Measurements from ENCODE around the gene ATXN7.

The ATXN7 gene

GRCh38 chr3:63946753-63947152 lies 83.1 kb downstream of the ATXN7 start:
- Histone ChIP-seq H3K9me3 (ENCODE audit: control insufficient read depth in 1 of 2, low read length in 2 of 2) (no peaks in the 10 kb centered on the region), H3K4me1 (ENCODE audit: control insufficient read depth in 1 of 2, insufficient read depth in 2 of 2, low read length in 2 of 2) (peaks cover 8 to 24% of the 10 kb centered on the region in 2 donors)

GRCh38 chr3:63947594-63947993 lies 83.9 kb downstream of the ATXN7 start:
- H3K27ac ChIP-seq (ENCODE audit: low read depth, low read length): no peak overlapping the region
- peaks cover 8 to 29% of the 10 kb centered on the region in 2 donors for H3K4me1 ChIP-seq (ENCODE audit: control insufficient read depth in 1 of 2, insufficient read depth in 2 of 2, low read length in 2 of 2)
- H3K9ac ChIP-seq (ENCODE audit: low read depth in 1 of 2, low read length in 2 of 2): no peak overlapping the region
- no peaks in the 10 kb centered on the region for H3K9me3 ChIP-seq (ENCODE audit: control insufficient read depth in 1 of 2, low read length in 2 of 2)
- no peaks in the 10 kb centered on the region for H3K27me3 ChIP-seq (ENCODE audit: control insufficient read depth in 1 of 2, insufficient read depth in 2 of 2, low read length in 2 of 2)
- peaks cover 0 to 7% of the 10 kb centered on the region in 2 donors for H3K36me3 ChIP-seq (ENCODE audit: control insufficient read depth in 1 of 2, insufficient read depth in 2 of 2, low read length in 2 of 2)
- no peak overlapping the region for H3K4me3 ChIP-seq (ENCODE audit: low read depth in 1 of 2, low read length in 2 of 2)

More at GRCh38 chr3:63946753-63947152, 83.1 kb downstream of the ATXN7 start:
- H3K4me3 ChIP-seq (ENCODE audit: low read depth in 1 of 2, low read length in 2 of 2): no peak overlapping the region
- no peaks in the 10 kb centered on the region for H3K27me3 ChIP-seq (ENCODE audit: control insufficient read depth in 1 of 2, insufficient read depth in 2 of 2, low read length in 2 of 2)
- H3K27ac ChIP-seq (ENCODE audit: low read depth, low read length): no peak overlapping the region
- H3K36me3 ChIP-seq (ENCODE audit: control insufficient read depth in 1 of 2, insufficient read depth in 2 of 2, low read length in 2 of 2): peaks cover 0 to 7% of the 10 kb centered on the region in 2 donors
- H3K9ac ChIP-seq (ENCODE audit: low read depth in 1 of 2, low read length in 2 of 2): no peak overlapping the region

- no peaks in the 10 kb centered on the region for H3K27me3 ChIP-seq (ENCODE audit: control insufficient read depth in 1 of 2, insufficient read depth in 2 of 2, low read length in 2 of 2)
- H3K4me3 ChIP-seq (ENCODE audit: low read depth in 1 of 2, low read length in 2 of 2): no peak overlapping the region
- no peak overlapping the region for H3K27ac ChIP-seq (ENCODE audit: low read depth, low read length)
- no peaks in the 10 kb centered on the region for H3K9me3 ChIP-seq (ENCODE audit: control insufficient read depth in 1 of 2, low read length in 2 of 2)
- H3K9ac ChIP-seq (ENCODE audit: low read depth in 1 of 2, low read length in 2 of 2): no peak overlapping the region
- peaks cover 2 to 10% of the 10 kb centered on the region in 2 donors for H3K36me3 ChIP-seq (ENCODE audit: control insufficient read depth in 1 of 2, insufficient read depth in 2 of 2, low read length in 2 of 2)
- H3K4me1 ChIP-seq (ENCODE audit: control insufficient read depth in 1 of 2, insufficient read depth in 2 of 2, low read length in 2 of 2): peaks cover 8 to 29% of the 10 kb centered on the region in 2 donors
Measured at GRCh38 chr3:63949005-63949404, 85.3 kb downstream of the ATXN7 start.

- peaks cover 5 to 14% of the 10 kb centered on the region in 2 donors for H3K36me3 ChIP-seq (ENCODE audit: control insufficient read depth in 1 of 2, insufficient read depth in 2 of 2, low read length in 2 of 2)
- no peaks in the 10 kb centered on the region for H3K9me3 ChIP-seq (ENCODE audit: control insufficient read depth in 1 of 2, low read length in 2 of 2)
- H3K4me1 ChIP-seq (ENCODE audit: control insufficient read depth in 1 of 2, insufficient read depth in 2 of 2, low read length in 2 of 2): peaks cover 3 to 23% of the 10 kb centered on the region in 2 donors
- no peak overlapping the region for H3K27ac ChIP-seq (ENCODE audit: low read depth, low read length)
- H3K4me3 ChIP-seq (ENCODE audit: low read depth in 1 of 2, low read length in 2 of 2): no peak overlapping the region
- H3K27me3 ChIP-seq (ENCODE audit: control insufficient read depth in 1 of 2, insufficient read depth in 2 of 2, low read length in 2 of 2): no peaks in the 10 kb centered on the region
- H3K9ac ChIP-seq (ENCODE audit: low read depth in 1 of 2, low read length in 2 of 2): no peak overlapping the region
Measured at GRCh38 chr3:63950698-63951097, 87.0 kb downstream of the ATXN7 start.

GRCh38 chr3:63951492-63952247 lies 88.0 kb downstream of the ATXN7 start:
- peaks cover 0 to 21% of the 10 kb centered on the region in 2 donors for H3K4me1 ChIP-seq (ENCODE audit: control insufficient read depth in 1 of 2, insufficient read depth in 2 of 2, low read length in 2 of 2)
- no peaks in the 10 kb centered on the region for H3K9me3 ChIP-seq (ENCODE audit: control insufficient read depth in 1 of 2, low read length in 2 of 2)
- no peak overlapping the region for H3K27ac ChIP-seq (ENCODE audit: low read depth, low read length)
- no peaks in the 10 kb centered on the region for H3K27me3 ChIP-seq (ENCODE audit: control insufficient read depth in 1 of 2, insufficient read depth in 2 of 2, low read length in 2 of 2)
- no peak overlapping the region for H3K9ac ChIP-seq (ENCODE audit: low read depth in 1 of 2, low read length in 2 of 2)
- peaks cover 5 to 14% of the 10 kb centered on the region in 2 donors for H3K36me3 ChIP-seq (ENCODE audit: control insufficient read depth in 1 of 2, insufficient read depth in 2 of 2, low read length in 2 of 2)
- no peak overlapping the region for H3K4me3 ChIP-seq (ENCODE audit: low read depth in 1 of 2, low read length in 2 of 2)

- peaks cover 5 to 14% of the 10 kb centered on the region in 2 donors for H3K36me3 ChIP-seq (ENCODE audit: control insufficient read depth in 1 of 2, insufficient read depth in 2 of 2, low read length in 2 of 2)
- H3K9ac ChIP-seq (ENCODE audit: low read depth in 1 of 2, low read length in 2 of 2): no peak overlapping the region
- no peaks in the 10 kb centered on the region for H3K27me3 ChIP-seq (ENCODE audit: control insufficient read depth in 1 of 2, insufficient read depth in 2 of 2, low read length in 2 of 2)
- H3K4me1 ChIP-seq (ENCODE audit: control insufficient read depth in 1 of 2, insufficient read depth in 2 of 2, low read length in 2 of 2): peaks cover 0 to 18% of the 10 kb centered on the region in 2 donors
- no peak overlapping the region for H3K4me3 ChIP-seq (ENCODE audit: low read depth in 1 of 2, low read length in 2 of 2)
- H3K27ac ChIP-seq (ENCODE audit: low read depth, low read length): no peak overlapping the region
- H3K9me3 ChIP-seq (ENCODE audit: control insufficient read depth in 1 of 2, low read length in 2 of 2): no peaks in the 10 kb centered on the region
Measured at GRCh38 chr3:63952248-63952594, 88.6 kb downstream of the ATXN7 start.

- H3K27me3 ChIP-seq (ENCODE audit: control insufficient read depth in 1 of 2, insufficient read depth in 2 of 2, low read length in 2 of 2): no peaks in the 10 kb centered on the region
- H3K27ac ChIP-seq (ENCODE audit: low read depth, low read length): no peak overlapping the region
- peaks cover 5 to 14% of the 10 kb centered on the region in 2 donors for H3K36me3 ChIP-seq (ENCODE audit: control insufficient read depth in 1 of 2, insufficient read depth in 2 of 2, low read length in 2 of 2)
- H3K9me3 ChIP-seq (ENCODE audit: control insufficient read depth in 1 of 2, low read length in 2 of 2): no peaks in the 10 kb centered on the region
- no peak overlapping the region for H3K4me3 ChIP-seq (ENCODE audit: low read depth in 1 of 2, low read length in 2 of 2)
- no peak overlapping the region for H3K9ac ChIP-seq (ENCODE audit: low read depth in 1 of 2, low read length in 2 of 2)
- H3K4me1 ChIP-seq (ENCODE audit: control insufficient read depth in 1 of 2, insufficient read depth in 2 of 2, low read length in 2 of 2): peaks cover 0 to 18% of the 10 kb centered on the region in 2 donors
Measured at GRCh38 chr3:63954182-63954581, 90.5 kb downstream of the ATXN7 start.

GRCh38 chr3:63955036-63955650 lies 91.5 kb downstream of the ATXN7 start:
- H3K27me3 ChIP-seq (ENCODE audit: control insufficient read depth in 1 of 2, insufficient read depth in 2 of 2, low read length in 2 of 2): no peaks in the 10 kb centered on the region
- no peak overlapping the region for H3K4me3 ChIP-seq (ENCODE audit: low read depth in 1 of 2, low read length in 2 of 2)
- no peak overlapping the region for H3K27ac ChIP-seq (ENCODE audit: low read depth, low read length)
- peaks cover 4 to 23% of the 10 kb centered on the region in 2 donors for H3K4me1 ChIP-seq (ENCODE audit: control insufficient read depth in 1 of 2, insufficient read depth in 2 of 2, low read length in 2 of 2)
- no peak overlapping the region for H3K9ac ChIP-seq (ENCODE audit: low read depth in 1 of 2, low read length in 2 of 2)
- peaks cover 5 to 14% of the 10 kb centered on the region in 2 donors for H3K36me3 ChIP-seq (ENCODE audit: control insufficient read depth in 1 of 2, insufficient read depth in 2 of 2, low read length in 2 of 2)
- H3K9me3 ChIP-seq (ENCODE audit: control insufficient read depth in 1 of 2, low read length in 2 of 2): no peaks in the 10 kb centered on the region

- no peaks in the 10 kb centered on the region for H3K27me3 ChIP-seq (ENCODE audit: control insufficient read depth in 1 of 2, insufficient read depth in 2 of 2, low read length in 2 of 2)
- no peak overlapping the region for H3K4me3 ChIP-seq (ENCODE audit: low read depth in 1 of 2, low read length in 2 of 2)
- no peak overlapping the region for H3K9ac ChIP-seq (ENCODE audit: low read depth in 1 of 2, low read length in 2 of 2)
- H3K9me3 ChIP-seq (ENCODE audit: control insufficient read depth in 1 of 2, low read length in 2 of 2): no peaks in the 10 kb centered on the region
- H3K36me3 ChIP-seq (ENCODE audit: control insufficient read depth in 1 of 2, insufficient read depth in 2 of 2, low read length in 2 of 2): peaks cover 5 to 14% of the 10 kb centered on the region in 2 donors
- H3K4me1 ChIP-seq (ENCODE audit: control insufficient read depth in 1 of 2, insufficient read depth in 2 of 2, low read length in 2 of 2): peaks cover 9 to 17% of the 10 kb centered on the region in 2 donors
- H3K27ac ChIP-seq (ENCODE audit: low read depth, low read length): no peak overlapping the region
Measured at GRCh38 chr3:63955830-63956545, 92.3 kb downstream of the ATXN7 start.

GRCh38 chr3:63959146-63959545 lies 95.5 kb downstream of the ATXN7 start:
- Histone ChIP-seq H3K27ac (ENCODE audit: low read depth, low read length) (no peak overlapping the region), H3K4me3 (ENCODE audit: low read depth in 1 of 2, low read length in 2 of 2) (no peak overlapping the region), H3K9ac (ENCODE audit: low read depth in 1 of 2, low read length in 2 of 2) (no peak overlapping the region), H3K4me1 (ENCODE audit: control insufficient read depth in 1 of 2, insufficient read depth in 2 of 2, low read length in 2 of 2) (peaks cover 5 to 9% of the 10 kb centered on the region in 2 donors), H3K36me3 (ENCODE audit: control insufficient read depth in 1 of 2, insufficient read depth in 2 of 2, low read length in 2 of 2) (peaks cover 2 to 3% of the 10 kb centered on the region in 2 donors), H3K27me3 (ENCODE audit: control insufficient read depth in 1 of 2, insufficient read depth in 2 of 2, low read length in 2 of 2) (no peaks in the 10 kb centered on the region), H3K9me3 (ENCODE audit: control insufficient read depth in 1 of 2, low read length in 2 of 2) (no peaks in the 10 kb centered on the region)
